ENCODE results near the gene STK32B.

DNA sequence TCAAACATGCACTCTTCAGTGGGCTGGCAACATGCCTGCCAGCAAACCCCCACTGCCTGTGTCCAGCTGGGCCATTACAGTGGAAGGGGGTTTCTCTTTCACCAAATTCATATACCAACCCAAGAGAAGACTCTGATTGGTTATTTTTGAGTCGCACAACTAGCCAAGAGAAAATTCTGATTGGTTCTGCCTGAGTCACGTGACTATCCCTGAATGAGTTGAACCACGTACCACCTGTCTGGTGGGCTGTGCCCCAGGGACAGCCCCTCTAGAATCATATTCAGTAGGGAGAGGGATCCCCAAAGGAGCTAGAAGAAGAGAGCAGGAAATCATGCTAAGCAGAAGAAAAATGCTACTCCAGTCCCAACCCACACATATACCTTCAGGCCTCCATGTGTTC, 313.1 kb downstream of the STK32B start:
- TF ChIP-seq CREB1 (IDR thresholded peaks at IDR 0.05; ENCODE audit: low read depth) (no peak), RAD21 (IDR thresholded peaks at IDR 0.05; ENCODE audit: low read depth) (no peak)

All from Ishikawa (cell line).